Measurements from ENCODE around the gene IMP3.

Gene IMP3

GRCh38 chr15:75655931-75656330 is 15.9 kb upstream of the IMP3 start:
- no peak for DNase-seq (ENCODE audit: low spot score)
- TF ChIP-seq CTCF (IDR thresholded peaks at IDR 0.05; ENCODE audit: extremely low read depth, insufficient read depth, missing control alignments): no peak
- in situ Hi-C loops (cut with MboI; ENCODE audit: low pct_unique_long_range_greater_than_20kb, low sequenced_read_pairs, unreplicated experiment): no loop called here

GRCh38 chr15:75654201-75654907 is 14.3 kb upstream of the IMP3 start:
- no peak for DNase-seq (ENCODE audit: low spot score)
- no peak for TF ChIP-seq CTCF (IDR thresholded peaks at IDR 0.05; ENCODE audit: extremely low read depth, insufficient read depth, missing control alignments)
- in situ Hi-C loops (cut with MboI; ENCODE audit: low pct_unique_long_range_greater_than_20kb, low sequenced_read_pairs, unreplicated experiment): no loop called here

GRCh38 chr15:75653347-75653913 is 13.4 kb upstream of the IMP3 start:
- TF ChIP-seq CTCF (IDR thresholded peaks at IDR 0.05; ENCODE audit: extremely low read depth, insufficient read depth, missing control alignments): no peak
- DNase-seq (ENCODE audit: low spot score): no peak
- in situ Hi-C loops (cut with MboI; ENCODE audit: low pct_unique_long_range_greater_than_20kb, low sequenced_read_pairs, unreplicated experiment): no loop called here

GRCh38 chr15:75651810-75652543 is 12.0 kb upstream of the IMP3 start:
- in situ Hi-C loops (cut with MboI; ENCODE audit: low pct_unique_long_range_greater_than_20kb, low sequenced_read_pairs, unreplicated experiment): no loop called here
- no peak for DNase-seq (ENCODE audit: low spot score)

GRCh38 chr15:75650908-75651809 is 11.1 kb upstream of the IMP3 start:
- no peak for DNase-seq (ENCODE audit: low spot score)
- in situ Hi-C loops (cut with MboI; ENCODE audit: low pct_unique_long_range_greater_than_20kb, low sequenced_read_pairs, unreplicated experiment): no loop called here

More at GRCh38 chr15:75651810-75652543, 12.0 kb upstream of the IMP3 start:
- TF ChIP-seq CTCF (IDR thresholded peaks at IDR 0.05; ENCODE audit: extremely low read depth, insufficient read depth, missing control alignments): no peak

More at GRCh38 chr15:75650908-75651809, 11.1 kb upstream of the IMP3 start:
- TF ChIP-seq CTCF (IDR thresholded peaks at IDR 0.05; ENCODE audit: extremely low read depth, insufficient read depth, missing control alignments): no peak
